T-helper 2 cell treated with Interferon-gamma antibody and Interleukin-4, amounts not matched to agents 100 ng/mL and 5 ng/mL, for 36 hours (primary cell): ENCODE data around the gene WNK4. TPM values are rescaled to one million over a fixed set of nuclear protein-coding genes. Genes with fewer than 3 reads are reported as not detected.
"Not testable (repeated sequence)": the region's sequence is repeated elsewhere in the genome, so short reads cannot be mapped to it uniquely, and the experiment has no call there.

Experiments
- intact Hi-C: fragments of 100-400 bp; cut with micrococcal nuclease; formaldehyde crosslinking; loops from one replicate; pipeline ENCODE4 v1.15.1; 2023
- total RNA-seq: library from RNA; stranded (reverse); gene quantifications from 2 replicates; pipeline ENCODE4 v1.2.3, GENCODE V29; 2022

WNK4 gene
- total RNA-seq, 1 donor from 2014 or later: 0.50 TPM

GRCh38 chr17:42769964-42770363, 10.4 kb upstream of the WNK4 start:
- intact Hi-C loops: not testable (repeated sequence)

- intact Hi-C loops: loop anchor here (1.0 kb wide), 1 partner anchor 25 kb away; the partner anchor contains the start of genes CNTD1 and COA3
These were observed 7.5 kb upstream of the WNK4 start for GRCh38 chr17:42772945-42773289.

GRCh38 chr17:42773290-42774035, 6.9 kb upstream of the WNK4 start, which contains the start of gene VPS25:
Gene VPS25 (plus strand): TSS chr17:42773449. CDS start chr17:42773476, 27 bp downstream.
- intact Hi-C loops: loop anchor here (1.0 kb wide), 1 partner anchor 25 kb away; the partner anchor contains the start of genes CNTD1 and COA3

GRCh38 chr17:42774066-42774745, 6.2 kb upstream of the WNK4 start:
- intact Hi-C loops: no loop called here

- intact Hi-C loops: no loop called here
These were observed 4.8 kb upstream of the WNK4 start for GRCh38 chr17:42775534-42776098.

- intact Hi-C loops: no loop called here
These were observed 1.8 kb upstream of the WNK4 start for GRCh38 chr17:42778570-42778969.

GRCh38 chr17:42779304-42779935, 990 bp upstream of the WNK4 start:
- intact Hi-C loops: no loop called here

GRCh38 chr17:42780851-42781638, 635 bp downstream of the WNK4 start:
- intact Hi-C loops: no loop called here

GRCh38 chr17:42781639-42782165, 1.3 kb downstream of the WNK4 start:
- intact Hi-C loops: no loop called here

GRCh38 chr17:42782166-42783061, 2.0 kb downstream of the WNK4 start:
- intact Hi-C loops: no loop called here

- intact Hi-C loops: no loop called here
These were observed 2.8 kb downstream of the WNK4 start for GRCh38 chr17:42783062-42783790.

- intact Hi-C loops: no loop called here
These were observed 3.4 kb downstream of the WNK4 start for GRCh38 chr17:42783791-42784138.

- intact Hi-C loops: no loop called here
These were observed 4.0 kb downstream of the WNK4 start for GRCh38 chr17:42784409-42784808.

- intact Hi-C loops: no loop called here
These were observed 4.6 kb downstream of the WNK4 start for GRCh38 chr17:42784811-42785592.

GRCh38 chr17:42787266-42787665, 6.9 kb downstream of the WNK4 start:
- intact Hi-C loops: no loop called here

GRCh38 chr17:42791948-42792347, 11.5 kb downstream of the WNK4 start:
- intact Hi-C loops: no loop called here

- intact Hi-C loops: no loop called here
These were observed 12.1 kb downstream of the WNK4 start for GRCh38 chr17:42792545-42792944.

- intact Hi-C loops: no loop called here
These were observed 14.7 kb downstream of the WNK4 start for GRCh38 chr17:42795061-42795460.
